HL-60 (cell line): Measurements from ENCODE around the gene AGBL2.
"Not testable (repeated sequence)": the region's sequence is repeated elsewhere in the genome, so short reads cannot be mapped to it uniquely, and the experiment has no call there.

Experiments
- GABPA ChIP-seq: IDR thresholded peaks from 2 replicates; pipeline ENCODE4 v1.6.1; 2012; ENCODE audit warnings: low read depth
- POLR2AphosphoS5 ChIP-seq: IDR thresholded peaks from 2 replicates; pipeline ENCODE4 v1.6.1; 2012; ENCODE audit warnings: low read depth
- SPI1 ChIP-seq: IDR thresholded peaks from 2 replicates; pipeline ENCODE4 v1.6.1; 2012; ENCODE audit warnings: low read depth, mild to moderate bottlenecking, borderline replicate concordance
- TF ChIP-seq, protein P1 (sequence below): IDR thresholded peaks from one replicate; pipeline ENCODE4 v1.5.1; 2011; ENCODE audit warnings: low read length, control low read depth, inconsistent platforms; ENCODE audit not compliant: insufficient read depth
- TF ChIP-seq, protein P2 (sequence below): IDR thresholded peaks from 2 replicates; pipeline ENCODE4 v1.6.1; 2012; ENCODE audit warnings: low read depth; ENCODE audit not compliant: insufficient replicate concordance

DNA sequence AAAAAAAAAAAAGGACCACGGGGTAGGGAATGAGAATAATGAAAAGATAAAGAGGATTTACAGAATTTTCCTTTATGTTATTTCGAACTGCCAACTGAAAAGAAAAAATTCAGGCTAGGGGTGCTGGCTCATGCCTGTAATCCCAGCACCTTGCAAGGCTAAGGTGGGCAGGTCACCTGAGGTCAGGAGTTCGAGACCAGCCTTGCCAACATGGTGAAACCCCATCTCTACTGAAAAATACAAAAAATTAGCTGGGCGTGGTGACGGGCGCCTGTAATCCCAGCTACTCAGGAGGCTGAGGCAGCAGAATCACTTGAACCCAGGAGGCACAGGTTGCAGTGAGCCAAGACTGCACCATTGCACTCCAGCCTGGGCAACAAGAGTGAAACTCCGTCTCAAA lies 27.3 kb upstream of the AGBL2 start:
- TF ChIP-seq, protein P1, sequence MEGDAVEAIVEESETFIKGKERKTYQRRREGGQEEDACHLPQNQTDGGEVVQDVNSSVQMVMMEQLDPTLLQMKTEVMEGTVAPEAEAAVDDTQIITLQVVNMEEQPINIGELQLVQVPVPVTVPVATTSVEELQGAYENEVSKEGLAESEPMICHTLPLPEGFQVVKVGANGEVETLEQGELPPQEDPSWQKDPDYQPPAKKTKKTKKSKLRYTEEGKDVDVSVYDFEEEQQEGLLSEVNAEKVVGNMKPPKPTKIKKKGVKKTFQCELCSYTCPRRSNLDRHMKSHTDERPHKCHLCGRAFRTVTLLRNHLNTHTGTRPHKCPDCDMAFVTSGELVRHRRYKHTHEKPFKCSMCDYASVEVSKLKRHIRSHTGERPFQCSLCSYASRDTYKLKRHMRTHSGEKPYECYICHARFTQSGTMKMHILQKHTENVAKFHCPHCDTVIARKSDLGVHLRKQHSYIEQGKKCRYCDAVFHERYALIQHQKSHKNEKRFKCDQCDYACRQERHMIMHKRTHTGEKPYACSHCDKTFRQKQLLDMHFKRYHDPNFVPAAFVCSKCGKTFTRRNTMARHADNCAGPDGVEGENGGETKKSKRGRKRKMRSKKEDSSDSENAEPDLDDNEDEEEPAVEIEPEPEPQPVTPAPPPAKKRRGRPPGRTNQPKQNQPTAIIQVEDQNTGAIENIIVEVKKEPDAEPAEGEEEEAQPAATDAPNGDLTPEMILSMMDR = not testable (repeated sequence)
- TF ChIP-seq, protein P2, sequence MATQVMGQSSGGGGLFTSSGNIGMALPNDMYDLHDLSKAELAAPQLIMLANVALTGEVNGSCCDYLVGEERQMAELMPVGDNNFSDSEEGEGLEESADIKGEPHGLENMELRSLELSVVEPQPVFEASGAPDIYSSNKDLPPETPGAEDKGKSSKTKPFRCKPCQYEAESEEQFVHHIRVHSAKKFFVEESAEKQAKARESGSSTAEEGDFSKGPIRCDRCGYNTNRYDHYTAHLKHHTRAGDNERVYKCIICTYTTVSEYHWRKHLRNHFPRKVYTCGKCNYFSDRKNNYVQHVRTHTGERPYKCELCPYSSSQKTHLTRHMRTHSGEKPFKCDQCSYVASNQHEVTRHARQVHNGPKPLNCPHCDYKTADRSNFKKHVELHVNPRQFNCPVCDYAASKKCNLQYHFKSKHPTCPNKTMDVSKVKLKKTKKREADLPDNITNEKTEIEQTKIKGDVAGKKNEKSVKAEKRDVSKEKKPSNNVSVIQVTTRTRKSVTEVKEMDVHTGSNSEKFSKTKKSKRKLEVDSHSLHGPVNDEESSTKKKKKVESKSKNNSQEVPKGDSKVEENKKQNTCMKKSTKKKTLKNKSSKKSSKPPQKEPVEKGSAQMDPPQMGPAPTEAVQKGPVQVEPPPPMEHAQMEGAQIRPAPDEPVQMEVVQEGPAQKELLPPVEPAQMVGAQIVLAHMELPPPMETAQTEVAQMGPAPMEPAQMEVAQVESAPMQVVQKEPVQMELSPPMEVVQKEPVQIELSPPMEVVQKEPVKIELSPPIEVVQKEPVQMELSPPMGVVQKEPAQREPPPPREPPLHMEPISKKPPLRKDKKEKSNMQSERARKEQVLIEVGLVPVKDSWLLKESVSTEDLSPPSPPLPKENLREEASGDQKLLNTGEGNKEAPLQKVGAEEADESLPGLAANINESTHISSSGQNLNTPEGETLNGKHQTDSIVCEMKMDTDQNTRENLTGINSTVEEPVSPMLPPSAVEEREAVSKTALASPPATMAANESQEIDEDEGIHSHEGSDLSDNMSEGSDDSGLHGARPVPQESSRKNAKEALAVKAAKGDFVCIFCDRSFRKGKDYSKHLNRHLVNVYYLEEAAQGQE = not testable (repeated sequence)
- TF ChIP-seq SPI1, POLR2AphosphoS5, GABPA: not testable (repeated sequence)
